ENCODE measurements around the gene RASL11A. TPM values are rescaled to one million over a fixed set of nuclear protein-coding genes. Genes with fewer than 3 reads are reported as not detected.
A peak's percentile ranks its signal among the peaks of the same experiment; 100 is the strongest.
"Not testable (repeated sequence)": the region's sequence is repeated elsewhere in the genome, so short reads cannot be mapped to it uniquely, and the experiment has no call there.

RASL11A gene
- total RNA-seq, 2 donors from 2014 or later = 1.7 to 3.3 TPM

- Mint-ChIP-seq H3K27ac (no peak overlapping the region), H3K4me3 (no peak overlapping the region), H3K36me3 (no peaks in the 10 kb centered on the region), H3K9me3 (no peaks in the 10 kb centered on the region), H3K4me1 (ENCODE audit: low read depth in 2 of 2) (no peaks in the 10 kb centered on the region), H3K27me3 (peaks cover 33 to 50% of the 10 kb centered on the region in 2 donors)
- ATAC-seq (no peak), DNase-seq (ENCODE audit: low spot score) (no peak)
Observed at GRCh38 chr13:27319404-27319803, 48.8 kb downstream of the RASL11A start.

- H3K36me3 Mint-ChIP-seq = no peaks in the 10 kb centered on the region
- ATAC-seq (peak in 1 of 2 donors; percentile 28), DNase-seq (ENCODE audit: low spot score) (no peak)
- no peak overlapping the region for H3K27ac Mint-ChIP-seq
- H3K9me3 Mint-ChIP-seq = no peaks in the 10 kb centered on the region
- H3K27me3 Mint-ChIP-seq = peaks cover 27 to 41% of the 10 kb centered on the region in 2 donors
- no peak overlapping the region for H3K4me3 Mint-ChIP-seq
- H3K4me1 Mint-ChIP-seq (ENCODE audit: low read depth in 2 of 2) = no peaks in the 10 kb centered on the region
Observed at GRCh38 chr13:27321468-27322431, 51.1 kb downstream of the RASL11A start.

GRCh38 chr13:27322443-27322842 is 51.8 kb downstream of the RASL11A start:
- not testable (repeated sequence) for H3K4me1 Mint-ChIP-seq (ENCODE audit: low read depth in 2 of 2); H3K4me3 Mint-ChIP-seq; DNase-seq (ENCODE audit: low spot score); H3K36me3 Mint-ChIP-seq; ATAC-seq; H3K9me3 Mint-ChIP-seq; H3K27ac Mint-ChIP-seq
- peaks cover 25 to 37% of the 10 kb centered on the region in 2 donors for H3K27me3 Mint-ChIP-seq

Other genes with a start within 250 kb of the RASL11A start
- 10 to 100 TPM; 51.4 to 78.6 TPM for gene USP12, start 99.0 kb upstream of the RASL11A start, total RNA-seq
- 100 to 1,000 TPM; 748 to 990 TPM for gene RPL21, start 19.3 kb upstream of the RASL11A start, total RNA-seq
- gene GTF3A, start 153.8 kb downstream of the RASL11A start, total RNA-seq = 100 to 1,000 TPM; 107 to 244 TPM
- gene MTIF3, start 179.7 kb downstream of the RASL11A start, total RNA-seq = 10 to 100 TPM; 31.4 to 41.8 TPM